HG02970 (cell line): ENCODE measurements around the gene ITGBL1.

Experiments used
- ATAC-seq: cut with Tn5 transposase; IDR thresholded peaks from one replicate; pipeline ENCODE4 v1.9.1; 2021; ENCODE audit warnings: mild to moderate bottlenecking, moderate library complexity, moderate number of reproducible peaks; ENCODE audit not compliant: unreplicated experiment, low FRiP score

The ITGBL1 gene

GRCh38 chr13:101621099-101621498, 168.6 kb downstream of the ITGBL1 start:
- no peak for ATAC-seq

- ATAC-seq: no peak
Measured at GRCh38 chr13:101623470-101624209, 171.2 kb downstream of the ITGBL1 start.

DNA sequence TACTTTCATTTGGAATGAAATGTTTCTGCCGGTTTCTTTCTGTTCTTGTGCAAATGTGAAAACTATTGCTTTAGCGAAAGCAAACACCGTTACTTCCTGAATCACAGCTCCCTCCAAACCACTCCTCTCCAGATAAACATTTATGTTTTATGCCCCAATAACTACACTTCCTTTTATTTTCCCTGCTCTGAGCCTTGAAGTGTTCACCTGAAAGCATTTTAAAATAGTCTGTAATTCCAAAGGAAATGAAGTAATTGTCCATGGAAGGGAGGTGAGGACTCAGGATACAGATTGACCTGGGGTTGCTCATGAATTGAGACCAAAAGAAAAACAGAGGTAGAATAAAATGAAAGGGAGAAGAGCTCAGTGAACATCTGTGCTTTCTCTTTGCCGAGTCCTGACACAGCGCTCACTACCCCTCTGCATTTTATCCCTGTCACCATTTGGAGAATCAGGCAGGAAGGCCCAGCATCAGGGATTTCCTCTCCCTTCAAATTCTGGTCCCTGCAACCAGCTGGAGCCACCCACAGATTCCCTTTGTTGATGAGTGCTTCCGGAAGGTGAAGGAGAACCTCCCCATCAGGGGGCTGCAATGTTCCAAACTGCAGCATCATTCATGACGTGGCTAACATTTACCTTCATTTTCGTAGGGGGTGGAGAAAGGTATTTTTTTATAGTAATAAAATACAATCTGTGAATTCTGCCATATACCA, 171.9 kb downstream of the ITGBL1 start:
- no peak for ATAC-seq

DNA sequence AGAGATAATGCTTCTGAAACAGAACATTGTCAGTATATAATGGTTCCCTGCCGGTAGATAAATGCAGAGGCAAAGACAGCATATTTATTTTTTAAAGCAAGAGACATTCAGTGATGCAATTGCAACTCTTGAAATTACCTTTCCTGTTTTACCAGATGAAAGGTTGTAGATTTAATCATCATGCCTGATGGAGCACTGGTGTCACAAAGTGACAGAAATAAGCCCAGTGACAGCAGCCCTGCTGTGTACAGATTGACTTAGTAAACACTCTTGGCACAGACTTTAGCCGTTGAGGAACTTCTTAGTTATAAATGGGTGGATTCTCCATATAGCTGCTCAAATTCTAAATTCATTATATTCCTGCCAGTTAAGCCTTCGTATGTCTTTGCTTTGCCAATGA, 172.5 kb downstream of the ITGBL1 start:
- no peak for ATAC-seq

DNA sequence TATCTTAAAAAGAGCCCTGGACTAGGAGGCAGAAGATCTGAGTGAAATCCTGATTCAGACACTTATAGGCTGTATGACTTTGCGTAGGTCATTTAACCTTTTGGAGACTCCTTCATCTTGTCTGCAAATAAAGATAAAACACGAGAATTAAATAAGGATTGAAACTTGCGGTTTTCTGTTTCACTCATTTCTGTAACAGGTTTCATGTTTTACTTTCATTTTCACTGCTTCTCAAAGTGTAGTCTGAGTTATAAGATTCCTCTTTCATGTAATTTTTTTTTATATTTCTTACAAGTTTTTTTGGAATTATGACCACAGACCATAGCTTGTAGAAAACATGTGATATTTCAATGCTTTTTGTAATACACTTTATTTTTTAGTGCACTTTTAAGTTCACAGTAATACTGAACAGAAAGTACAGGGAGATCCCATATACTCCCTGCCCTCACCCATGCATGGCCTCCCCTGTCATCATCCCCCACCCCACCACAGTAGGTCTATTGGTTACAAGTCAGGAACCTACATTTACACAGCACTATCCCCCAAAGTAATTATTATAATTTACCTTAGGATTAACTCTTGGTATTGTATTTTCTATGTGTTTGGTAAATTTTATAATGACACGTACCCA, 174.6 kb downstream of the ITGBL1 start:
- ATAC-seq: peak; percentile 92

- peak; percentile 44 for ATAC-seq
Measured at GRCh38 chr13:101627556-101627943, 175.1 kb downstream of the ITGBL1 start.

DNA sequence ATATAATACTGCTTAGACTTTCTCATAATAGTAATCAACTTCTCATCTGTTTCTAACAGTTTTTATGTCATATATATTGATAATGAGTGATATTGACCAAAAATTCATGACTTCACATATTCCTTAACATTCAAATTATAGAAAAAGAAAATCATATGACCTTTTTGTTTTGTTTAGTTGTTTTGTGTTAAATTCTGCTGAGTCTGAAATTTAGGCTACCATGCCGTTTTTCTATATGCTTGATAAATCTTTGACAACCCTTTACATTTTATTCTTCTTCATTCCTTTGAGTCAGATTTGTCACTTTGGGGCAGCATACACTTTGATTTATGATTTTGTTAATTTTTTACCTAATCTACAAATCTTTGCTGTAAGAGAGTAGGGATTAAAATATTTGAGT, 176.4 kb downstream of the ITGBL1 start:
- ATAC-seq: no peak

GRCh38 chr13:101631395-101631794, 178.9 kb downstream of the ITGBL1 start:
- no peak for ATAC-seq

GRCh38 chr13:101634142-101634541, 181.7 kb downstream of the ITGBL1 start:
- ATAC-seq: no peak

DNA sequence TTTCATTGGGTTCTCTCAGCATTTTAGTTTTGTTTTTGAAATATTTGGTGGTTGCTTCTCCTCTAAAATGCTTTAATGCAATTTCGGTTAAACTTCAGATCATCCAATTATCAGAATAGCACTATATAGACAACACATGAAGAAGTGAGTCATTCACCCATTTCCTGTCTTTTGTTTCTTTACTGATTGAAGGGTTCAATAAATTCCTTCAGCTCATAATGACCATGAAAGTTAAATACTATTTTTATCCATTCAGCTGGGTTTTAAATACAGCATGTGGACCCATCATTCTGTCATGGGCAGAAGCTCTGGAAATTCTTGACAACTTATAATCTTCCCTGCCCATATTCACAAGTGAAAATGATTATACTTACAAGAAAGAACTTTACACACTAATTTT, 187.2 kb downstream of the ITGBL1 start:
- no peak for ATAC-seq

DNA sequence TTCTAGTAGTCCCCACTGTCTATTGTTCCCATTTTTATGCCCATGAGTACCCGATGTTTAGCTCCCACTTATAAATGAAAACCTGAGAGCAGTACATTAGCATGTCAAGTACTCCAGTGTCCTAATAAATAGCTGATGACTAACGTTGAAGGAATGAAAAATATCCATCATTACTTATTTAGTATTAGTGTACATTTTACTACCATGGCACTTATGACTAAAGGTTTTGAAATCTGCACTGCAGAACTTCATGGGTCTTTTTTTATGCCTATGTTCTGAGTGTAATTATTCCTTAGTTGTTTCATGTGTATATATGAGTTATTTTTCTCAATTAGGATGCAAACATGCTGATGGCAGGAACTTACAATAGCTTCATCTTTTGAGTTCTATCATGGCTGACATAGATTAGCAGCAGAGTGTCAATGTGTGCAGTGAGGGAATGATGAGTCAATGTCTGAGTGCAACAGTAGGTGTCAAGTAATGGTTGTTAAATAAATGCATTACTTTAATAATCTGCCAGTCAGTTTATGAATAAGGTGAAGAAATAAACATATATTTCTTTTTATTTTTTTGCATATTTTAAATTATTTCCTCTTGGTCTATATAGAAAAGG, 188.4 kb downstream of the ITGBL1 start:
- ATAC-seq: no peak

DNA sequence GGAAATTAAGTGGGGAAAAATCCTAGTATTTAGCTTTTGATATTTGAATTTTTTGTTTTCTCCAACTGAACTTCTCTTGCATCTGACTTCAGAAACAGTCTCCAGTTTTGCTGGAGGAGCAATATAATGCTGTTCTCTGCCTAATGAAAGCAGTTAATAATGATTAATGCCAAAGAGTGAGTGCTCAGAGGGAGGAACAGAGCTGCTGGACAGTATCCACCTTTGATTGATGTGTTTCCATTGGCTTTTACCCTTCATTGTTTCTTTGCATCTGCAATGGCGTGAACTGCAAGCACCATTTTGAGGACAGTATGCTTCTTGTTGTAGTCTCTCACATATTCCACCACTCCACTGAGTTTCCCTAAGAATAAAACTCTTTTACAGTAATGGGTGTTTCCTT, 193.4 kb downstream of the ITGBL1 start:
- no peak for ATAC-seq

GRCh38 chr13:101647760-101648159, 195.3 kb downstream of the ITGBL1 start:
- ATAC-seq: no peak

- ATAC-seq: no peak
Measured at GRCh38 chr13:101648766-101649487, 196.5 kb downstream of the ITGBL1 start.

GRCh38 chr13:101649488-101650126, 197.1 kb downstream of the ITGBL1 start:
- no peak for ATAC-seq

GRCh38 chr13:101654883-101655282, 202.4 kb downstream of the ITGBL1 start:
- no peak for ATAC-seq

- ATAC-seq: no peak
Measured at GRCh38 chr13:101655435-101655834, 203.0 kb downstream of the ITGBL1 start.

DNA sequence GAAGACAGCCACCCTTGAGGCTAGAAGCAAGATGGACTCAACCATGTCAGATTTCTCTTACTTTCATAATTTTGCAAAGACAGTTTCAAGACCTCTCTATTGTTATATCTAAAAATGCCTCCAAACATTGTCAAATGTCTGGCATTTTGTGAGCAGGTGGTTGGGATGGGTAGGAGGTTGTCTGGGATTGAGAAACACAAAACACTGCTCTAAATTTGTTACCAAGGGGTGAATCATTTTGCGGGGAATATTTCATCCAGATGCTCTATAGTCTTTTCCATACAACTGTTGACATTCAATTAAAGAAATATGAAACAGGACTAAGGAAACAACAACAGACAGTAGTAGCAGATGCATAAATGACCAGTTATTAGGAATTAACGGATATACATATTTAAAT, 208.2 kb downstream of the ITGBL1 start:
- ATAC-seq: no peak

- ATAC-seq: no peak
Measured at GRCh38 chr13:101661839-101662238, 209.4 kb downstream of the ITGBL1 start.
